DMS 273 (cell line): Measurements from ENCODE around the gene PAM.
"Not testable (repeated sequence)": the region's sequence is repeated elsewhere in the genome, so short reads cannot be mapped to it uniquely, and the experiment has no call there.

Source experiments
- DNase-seq: peaks from one replicate; lab custom pipeline; 2025; ENCODE audit not compliant: unreplicated experiment; lab: John Stamatoyannopoulos, UW

Gene PAM

DNA sequence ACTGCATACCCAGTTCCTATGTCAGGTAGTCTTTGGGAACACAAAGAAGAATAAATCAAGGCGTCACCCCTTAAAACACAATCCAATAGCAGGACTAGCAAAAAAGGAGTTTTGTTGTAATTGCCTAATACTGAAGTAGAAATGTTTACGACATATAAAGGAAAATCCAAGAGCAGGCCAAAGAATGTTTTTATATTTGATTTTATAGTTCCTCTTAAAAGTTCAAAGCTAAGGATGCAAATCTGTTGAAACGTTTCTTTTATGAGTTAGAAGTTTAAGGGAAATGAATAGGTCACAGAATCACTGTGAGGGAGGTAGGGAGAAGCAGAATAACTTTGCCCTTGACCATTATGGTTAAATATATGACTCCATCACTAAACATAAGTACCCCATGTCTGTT, 136.1 kb downstream of the PAM start:
- DNase-seq = no peak

DNA sequence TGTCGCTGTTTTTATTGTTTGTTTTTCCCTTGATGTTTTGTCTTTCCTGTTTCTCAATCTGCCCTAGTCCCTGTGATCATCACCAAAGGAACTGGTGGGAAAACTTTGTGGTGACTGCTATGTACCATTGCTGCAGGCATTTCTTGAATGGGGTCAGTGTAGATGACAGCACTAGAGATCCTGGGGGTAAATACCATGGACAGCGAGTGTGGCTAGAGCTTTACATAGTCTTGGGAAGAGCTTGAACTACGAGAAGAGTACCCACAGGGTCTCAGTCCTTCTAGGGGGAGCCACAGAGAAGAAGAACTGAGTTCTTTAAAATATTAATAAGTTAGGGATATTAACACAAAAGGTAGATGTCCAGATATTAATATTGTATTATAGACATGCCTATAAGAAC, 138.8 kb downstream of the PAM start:
- no peak for DNase-seq

DNA sequence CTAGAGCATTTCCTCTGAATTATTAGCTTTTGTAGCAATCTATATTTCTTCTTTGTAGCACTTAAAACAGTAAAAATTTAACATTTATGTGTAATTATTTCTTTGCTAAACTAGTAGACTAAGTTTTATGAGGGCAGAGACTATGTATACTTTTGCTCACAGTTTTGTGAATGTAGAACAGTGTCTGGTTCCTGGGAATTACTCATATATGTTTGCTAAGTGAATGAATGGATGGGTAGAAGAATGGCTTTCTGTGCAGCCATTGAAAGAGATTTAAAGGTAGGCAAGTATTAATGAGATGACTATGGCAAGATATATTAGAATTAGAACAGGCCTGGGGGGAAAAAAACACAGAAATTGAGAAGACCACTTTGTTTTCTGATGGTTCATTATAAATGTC, 140.1 kb downstream of the PAM start:
- no peak for DNase-seq

DNA sequence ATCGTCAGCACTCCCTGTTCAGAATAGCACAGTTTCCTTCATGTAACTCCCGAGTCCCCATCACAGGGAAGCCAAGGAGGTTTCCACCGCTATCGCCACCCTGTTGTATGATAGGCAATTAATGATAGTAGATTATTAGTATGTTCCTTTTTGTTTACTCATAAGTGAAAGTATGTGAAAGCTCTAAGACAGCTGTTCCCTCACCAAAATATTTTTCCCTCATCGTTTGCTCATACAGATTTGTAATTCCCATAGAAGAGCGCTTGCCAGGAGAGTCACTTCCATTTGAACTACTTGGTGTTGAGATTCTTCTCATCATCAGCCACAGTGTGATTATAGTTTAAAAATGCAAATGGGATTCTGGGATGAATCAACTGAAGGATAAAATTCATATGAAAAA, 140.9 kb downstream of the PAM start:
- no peak for DNase-seq

DNA sequence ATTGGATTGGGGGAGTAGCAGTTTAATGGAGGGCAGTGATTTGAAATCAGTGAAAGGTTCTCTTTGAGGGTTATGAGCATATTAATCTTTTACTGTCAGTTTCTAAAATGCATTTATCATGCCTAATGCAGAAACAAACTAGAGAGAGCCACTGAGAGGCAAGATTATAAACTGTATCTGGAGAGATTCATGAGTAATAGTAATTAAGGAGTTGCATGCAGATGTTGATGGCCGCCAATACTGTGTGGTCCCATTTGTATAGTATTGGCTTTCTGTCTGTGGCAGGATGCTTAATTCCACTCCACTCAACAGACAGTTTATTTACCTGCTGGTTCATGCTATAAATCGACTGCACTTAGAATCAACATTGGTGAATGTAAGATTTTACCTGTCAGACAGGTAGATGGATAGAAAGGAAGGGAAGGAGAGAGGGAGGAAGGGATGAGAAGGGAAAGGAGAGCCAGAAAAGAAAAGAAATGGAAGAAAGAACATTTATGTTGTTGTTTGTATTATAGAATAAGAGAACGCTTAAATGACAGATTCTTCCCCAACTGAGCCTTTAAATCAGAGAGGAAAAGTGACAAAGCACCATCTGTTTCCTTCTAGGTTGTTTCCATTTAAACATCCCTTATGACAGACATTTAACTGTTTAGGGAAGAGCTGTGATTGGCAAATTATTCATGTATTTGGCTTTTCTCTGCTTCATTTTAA, 146.5 kb downstream of the PAM start:
- peak; percentile 21 for DNase-seq

DNA sequence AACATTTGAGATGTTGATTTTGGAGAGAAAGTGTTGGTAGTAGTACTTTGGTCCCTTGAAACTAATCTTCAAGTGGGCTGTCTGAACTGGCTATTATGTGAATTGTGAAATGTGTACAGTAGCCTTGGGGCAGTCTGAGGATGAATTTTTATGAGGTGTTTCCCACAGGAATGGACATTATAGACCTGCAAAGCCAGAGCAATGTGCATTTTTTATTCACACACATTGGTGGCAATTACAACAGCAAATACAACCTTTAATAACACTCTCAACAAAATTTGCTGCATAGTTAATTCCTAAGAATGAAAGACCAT, 147.0 kb downstream of the PAM start:
- DNase-seq = no peak

DNA sequence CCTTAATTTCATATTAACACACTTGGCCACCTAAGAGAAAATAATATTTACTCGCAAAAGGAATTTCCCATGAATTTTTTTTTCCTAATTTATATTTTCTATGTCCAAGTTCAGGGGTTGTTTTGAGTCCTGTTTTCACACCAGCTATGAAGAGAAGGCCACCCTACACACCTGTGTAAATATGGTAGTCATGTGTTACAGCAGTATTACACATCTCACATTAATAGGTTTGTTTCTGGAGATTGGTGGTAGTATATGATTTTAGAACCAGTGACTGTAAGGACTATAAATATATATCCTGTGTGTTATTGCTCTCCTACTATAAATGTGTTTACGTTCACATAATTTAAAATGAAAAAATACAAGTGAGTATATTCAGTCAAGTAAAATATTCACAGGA, 147.5 kb downstream of the PAM start:
- DNase-seq = no peak

DNA sequence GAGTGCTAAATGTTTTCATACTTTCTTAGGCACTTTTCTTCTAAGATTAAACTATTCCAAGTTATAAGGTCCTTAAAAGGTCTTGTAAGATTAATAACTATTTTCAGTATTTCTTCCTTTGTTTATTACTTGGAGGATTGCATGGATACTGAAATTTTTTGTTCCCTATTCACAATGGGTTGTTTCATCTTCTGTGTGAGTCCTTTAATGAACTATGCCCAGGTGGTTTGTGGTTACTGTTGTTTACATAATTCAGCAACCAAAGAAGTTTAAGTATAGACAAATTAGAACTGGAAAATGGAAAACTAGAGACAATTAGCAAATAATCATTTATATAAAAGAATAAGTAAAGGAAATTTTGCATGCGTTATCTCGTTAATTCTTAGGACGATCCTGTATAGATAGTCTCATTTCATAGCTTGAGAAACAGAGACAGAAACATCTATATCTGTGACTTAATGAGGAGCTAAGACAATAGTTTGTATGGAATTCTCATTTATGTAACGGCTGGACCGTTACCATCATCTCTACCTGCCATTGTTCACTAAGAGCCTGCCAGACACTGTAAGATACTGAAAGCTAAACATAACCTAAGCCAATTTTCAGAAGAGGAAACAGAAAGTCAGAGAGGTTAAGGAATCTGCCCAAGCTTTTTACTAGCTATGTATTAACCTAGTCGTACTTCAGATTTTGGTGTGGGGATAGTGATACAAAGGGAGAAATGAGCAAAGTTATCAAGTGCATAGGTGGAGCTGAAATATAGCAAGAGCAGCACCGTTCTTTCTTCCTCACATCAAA, 148.2 kb downstream of the PAM start:
- DNase-seq = no peak

DNA sequence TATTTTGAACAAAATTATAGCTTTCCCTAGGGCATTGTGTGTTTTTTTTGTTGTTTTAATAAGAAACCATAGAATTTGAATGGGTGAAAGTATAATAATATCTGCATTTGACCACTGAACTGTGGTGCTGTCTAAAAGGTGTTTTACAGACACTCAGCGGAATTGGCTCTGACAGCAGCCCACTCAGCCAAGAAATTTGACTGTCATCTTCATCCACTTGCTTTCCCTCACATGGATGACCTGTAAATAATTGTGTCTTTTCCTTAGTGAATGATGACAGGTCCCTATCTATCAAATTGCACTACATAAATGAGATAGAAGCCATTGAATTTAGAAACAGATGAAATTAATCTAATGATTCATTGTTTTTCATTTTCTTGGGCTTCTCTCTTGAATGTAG, 150.0 kb downstream of the PAM start:
- DNase-seq = no peak

DNA sequence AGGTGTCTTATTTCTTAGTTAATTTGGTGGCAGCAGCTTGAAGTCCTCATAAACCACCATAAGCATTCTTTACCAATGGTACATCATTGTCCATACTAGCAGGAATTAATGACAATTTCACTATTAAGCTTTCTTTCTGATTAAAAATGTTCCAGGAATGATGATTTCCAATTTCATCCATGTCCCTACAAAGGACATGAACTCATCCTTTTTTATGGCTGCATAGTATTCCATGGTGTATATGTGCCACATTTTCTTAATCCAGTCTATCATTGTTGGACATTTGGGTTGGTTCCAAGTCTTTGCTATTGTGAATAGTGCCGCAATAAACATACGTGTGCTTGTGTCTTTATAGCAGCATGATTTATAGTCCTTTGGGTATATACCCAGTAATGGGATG, 152.0 kb downstream of the PAM start:
- DNase-seq = not testable (repeated sequence)

DNA sequence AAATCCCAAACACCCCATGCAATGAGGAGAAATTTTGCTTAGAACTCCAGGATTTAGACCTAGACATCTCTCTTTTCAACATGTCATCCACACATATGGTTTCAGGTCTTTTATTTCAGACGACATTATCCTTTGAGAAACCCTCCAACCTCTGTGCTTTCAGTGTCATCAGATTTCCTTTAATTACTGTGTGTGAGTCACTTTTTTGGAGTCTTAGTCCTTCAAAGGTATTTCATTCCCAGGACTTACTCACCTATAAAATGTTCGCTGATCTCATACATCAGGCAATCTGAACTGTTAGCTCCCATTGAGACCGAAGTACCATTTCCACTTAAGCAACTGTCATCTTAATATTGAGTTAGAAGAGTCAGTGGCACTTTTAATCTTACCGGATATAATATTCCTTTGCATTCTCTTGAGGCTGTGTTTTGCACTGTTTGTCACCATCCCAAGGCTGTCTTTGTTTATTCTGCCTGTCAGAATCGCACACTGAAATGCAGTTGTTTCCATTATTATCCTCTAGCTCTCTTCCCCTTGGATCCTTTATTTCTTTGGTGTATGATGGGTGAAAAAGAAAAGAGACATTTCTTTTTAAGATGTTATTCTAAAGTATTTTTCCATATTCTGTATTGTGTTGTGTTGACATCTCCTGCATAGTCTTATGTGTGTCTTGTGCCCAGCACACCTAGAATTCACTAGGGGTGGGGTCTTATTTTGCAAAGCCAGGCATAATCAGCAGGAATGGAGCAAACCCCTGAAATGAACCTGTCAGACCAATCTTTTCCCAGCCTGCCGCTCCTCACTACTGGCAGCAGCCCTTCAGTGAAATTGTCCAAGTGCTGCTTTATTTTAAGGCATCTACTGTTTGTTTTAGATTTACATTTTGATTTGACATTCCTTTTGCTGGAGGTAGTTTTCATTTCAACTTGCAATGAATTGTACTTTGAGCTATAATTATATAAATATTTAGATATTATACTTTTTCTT, 155.4 kb downstream of the PAM start:
- DNase-seq = peak; percentile 29

DNA sequence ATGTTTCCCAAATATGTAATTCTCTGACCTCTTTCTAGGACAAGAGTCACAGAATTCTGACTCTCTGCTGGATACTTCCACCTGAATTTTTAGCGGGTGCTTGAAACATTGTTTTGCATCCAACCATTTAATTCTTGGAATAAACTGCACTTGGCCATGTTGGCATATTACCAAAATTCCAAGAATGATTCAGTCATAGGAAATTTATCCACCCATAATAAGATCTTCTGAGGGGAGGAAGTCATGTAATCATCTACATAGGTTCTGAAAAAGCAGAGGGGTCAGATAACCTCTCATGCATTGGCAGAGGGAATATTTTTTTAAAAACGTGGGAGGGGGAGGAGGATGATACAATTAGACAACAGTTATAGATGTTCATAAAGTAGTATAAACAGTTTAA, 156.9 kb downstream of the PAM start:
- DNase-seq = no peak

DNA sequence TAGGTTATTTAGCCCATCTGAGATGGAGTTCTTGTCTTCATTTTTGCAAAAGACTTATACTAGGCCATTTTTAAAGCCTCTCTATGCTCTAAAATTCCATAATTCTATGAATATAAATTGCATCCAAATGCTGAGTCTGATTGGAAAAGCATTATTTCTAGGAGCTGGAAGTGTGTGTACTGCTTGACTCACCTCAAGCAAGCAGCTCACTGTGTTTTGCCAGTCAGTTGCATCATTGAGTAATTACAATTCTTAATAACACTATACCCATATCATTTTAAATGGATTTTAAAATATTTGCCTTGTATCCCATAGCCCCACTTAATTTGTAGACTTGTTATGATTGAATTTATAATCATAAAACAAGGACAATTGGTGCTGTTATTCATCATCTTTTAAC, 161.0 kb downstream of the PAM start:
- no peak for DNase-seq

DNA sequence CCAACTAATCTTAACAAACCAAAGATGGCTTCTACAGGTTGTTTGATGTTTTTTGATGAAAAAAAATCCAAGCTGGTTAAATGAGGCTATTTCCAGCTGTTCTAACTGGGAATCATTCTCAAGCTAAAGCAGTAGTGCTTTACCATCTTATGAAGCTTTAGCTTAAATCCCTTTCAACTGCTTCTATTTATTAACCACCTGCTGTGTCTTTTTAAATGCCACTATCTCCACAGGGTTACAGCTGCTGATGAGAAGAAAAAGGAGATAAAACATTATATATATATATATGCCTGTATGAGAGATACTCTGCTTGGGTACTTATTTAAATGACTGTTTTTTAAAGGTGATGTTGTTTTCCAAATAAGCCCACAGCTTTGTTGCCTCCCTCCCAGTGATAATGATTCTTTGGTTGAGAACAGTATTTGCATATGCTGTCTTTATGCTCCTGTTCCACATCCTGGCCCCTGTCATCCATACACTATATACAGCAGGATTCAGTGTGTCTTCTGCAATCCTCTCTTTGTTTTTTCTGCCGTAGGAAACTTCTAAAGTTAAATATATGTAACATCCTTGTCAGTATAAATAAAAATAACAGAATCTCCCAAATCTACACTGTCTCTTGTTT, 164.0 kb downstream of the PAM start:
- DNase-seq = no peak

DNA sequence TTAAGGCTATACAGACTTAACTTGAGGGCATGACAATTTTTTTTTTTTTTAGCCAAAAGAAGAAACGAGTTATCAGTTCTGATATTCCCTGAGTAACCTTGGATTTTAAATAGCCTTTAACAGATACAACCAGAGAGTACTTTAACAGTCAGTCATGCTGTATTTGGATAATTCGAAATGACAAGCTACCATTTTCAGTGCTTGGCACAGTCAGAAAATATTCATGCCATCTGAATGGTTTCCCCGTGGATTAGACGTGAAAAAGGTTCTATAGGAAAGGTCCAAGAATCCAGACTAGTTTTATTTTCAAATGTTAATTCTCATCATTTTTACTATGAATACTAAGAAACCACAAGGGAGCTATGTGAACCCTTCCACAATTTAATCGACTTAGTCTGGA, 165.7 kb downstream of the PAM start:
- no peak for DNase-seq

DNA sequence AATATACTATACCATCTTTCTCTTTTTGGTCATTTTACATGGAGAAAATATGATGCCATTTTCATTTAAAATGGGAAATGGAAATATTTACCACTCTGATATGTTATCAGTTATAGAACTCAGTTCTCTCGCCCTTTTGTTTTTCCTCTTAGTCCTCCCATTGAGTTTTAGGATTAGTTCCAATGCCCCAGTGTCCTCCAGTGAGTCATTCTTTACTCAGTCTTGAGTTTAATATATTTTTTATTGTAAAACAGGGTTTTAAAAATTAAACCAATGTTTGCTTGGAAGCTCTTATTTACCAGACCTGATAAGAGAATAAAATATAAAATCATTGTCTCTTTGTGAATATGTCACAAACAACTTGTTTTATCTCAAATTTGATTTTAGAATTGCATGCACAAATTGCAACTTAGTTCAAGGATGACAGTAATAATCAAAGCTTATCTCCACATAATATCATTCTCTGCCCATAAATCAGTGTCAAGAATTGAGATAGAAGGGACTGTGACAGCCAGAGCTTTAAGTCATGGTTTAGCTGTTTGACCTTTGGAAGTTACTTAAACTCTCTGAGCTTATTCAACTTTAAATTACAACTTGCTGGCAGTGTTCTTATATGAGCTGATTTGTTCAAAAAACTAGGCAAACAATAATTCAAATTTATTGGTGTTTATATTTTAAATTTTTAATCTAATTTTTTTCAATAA, 166.4 kb downstream of the PAM start:
- no peak for DNase-seq

DNA sequence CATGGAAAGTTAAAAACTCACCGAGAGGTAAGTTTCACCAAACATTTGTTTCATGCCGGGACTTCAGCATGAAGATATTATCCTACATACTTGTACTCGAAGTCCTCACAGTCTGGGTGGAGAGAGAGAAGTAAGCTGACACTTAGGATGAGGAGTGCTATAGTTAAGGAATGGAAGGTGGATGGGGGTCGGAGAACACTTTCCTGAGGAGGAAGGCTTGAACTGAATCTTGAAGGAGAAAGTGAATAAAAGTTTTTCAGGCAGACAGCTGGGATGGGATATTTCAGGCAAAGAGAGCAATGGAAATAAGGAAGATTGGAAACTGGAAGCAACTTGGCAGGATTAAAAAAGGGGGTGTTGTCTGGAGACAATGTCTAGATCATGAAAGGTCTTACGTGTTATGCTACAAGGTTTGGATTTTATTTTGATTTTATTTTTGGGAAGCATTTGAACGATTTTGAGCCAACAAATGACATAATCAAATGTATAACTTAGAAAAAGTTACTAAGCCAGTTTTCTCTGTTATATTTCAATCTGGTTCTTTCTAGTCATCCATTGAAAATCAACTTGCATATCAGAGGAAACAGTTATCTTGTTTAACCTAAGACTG, 167.1 kb downstream of the PAM start:
- no peak for DNase-seq

DNA sequence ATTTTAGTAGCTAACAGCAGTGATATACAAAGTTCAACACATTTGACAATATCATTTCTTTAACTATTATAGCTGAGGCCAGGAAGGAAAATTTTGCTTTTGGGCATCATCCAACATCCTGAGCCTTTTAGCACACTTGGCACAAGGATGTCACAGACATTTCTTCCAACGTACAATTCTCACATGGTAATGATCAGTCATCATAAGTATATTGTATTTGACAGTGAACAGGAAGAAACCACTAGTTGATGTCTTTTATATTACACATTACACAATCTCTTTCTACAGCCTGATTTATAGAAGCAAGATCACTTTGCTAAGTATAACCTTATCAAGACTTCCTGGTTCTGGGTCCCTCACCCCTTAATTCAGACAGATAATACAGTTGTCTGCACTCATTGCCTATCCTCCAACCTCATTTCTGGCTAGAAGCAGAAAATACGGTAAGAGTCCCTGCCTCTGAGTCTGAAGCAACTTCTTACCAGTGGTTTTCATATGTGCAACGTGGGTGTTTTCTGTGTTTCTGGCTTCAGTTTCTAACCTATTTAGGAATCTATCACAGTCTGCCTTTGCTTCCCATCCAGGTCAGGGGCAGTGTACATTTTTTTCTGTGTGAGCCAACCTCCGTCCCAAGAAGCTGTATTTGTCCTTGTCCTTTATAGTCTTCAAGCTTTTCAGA, 167.8 kb downstream of the PAM start:
- DNase-seq = no peak

DNA sequence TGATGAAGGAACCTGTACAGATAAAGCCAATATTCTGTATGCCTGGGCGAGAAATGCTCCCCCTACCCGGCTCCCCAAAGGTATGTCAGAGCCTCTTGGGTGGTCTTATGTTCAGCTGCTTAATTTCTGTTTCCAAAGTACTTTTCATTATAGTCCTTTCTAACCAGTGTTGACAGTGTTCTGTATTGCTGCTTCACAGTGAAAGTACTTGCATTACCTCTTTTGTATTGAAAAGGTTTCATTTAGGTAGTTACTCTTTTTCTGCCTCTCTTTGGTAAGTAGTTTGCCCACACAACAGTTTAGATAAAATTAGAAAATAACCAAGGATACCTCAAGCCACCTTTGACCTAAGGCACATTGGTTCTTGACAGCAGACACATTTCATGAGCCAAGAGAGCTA, 169.9 kb downstream of the PAM start:
- no peak for DNase-seq

DNA sequence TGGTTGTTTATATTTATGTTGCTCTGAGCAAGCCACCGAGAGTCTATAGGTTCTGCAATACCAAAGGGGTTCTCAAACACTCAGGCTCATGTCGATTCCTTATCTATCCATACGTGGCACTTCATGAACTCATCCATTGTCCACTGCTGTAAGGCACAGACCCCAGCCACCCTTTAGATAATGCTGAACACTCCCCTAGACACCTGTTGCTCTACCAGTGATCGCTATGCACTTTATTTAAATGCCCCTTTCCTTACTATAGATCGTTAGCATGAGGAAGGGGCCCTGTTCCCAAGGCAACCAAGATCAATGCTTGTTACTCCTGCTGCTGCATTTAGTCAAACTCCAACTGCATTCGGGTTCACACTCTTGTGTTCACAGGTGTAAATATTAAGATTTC, 171.9 kb downstream of the PAM start:
- DNase-seq = no peak
